Measurements from ENCODE around the gene NR2F6. TPM values are rescaled to one million over a fixed set of nuclear protein-coding genes. Genes with fewer than 3 reads are reported as not detected.

NR2F6 gene
- total RNA-seq, 1 donor from 2014 or later: 59.1 TPM

- no peaks in the 10 kb centered on the region for H3K9me3 Mint-ChIP-seq
- no peak overlapping the region for H3K27ac Mint-ChIP-seq
- H3K27me3 Mint-ChIP-seq (ENCODE audit: low read depth): no peaks in the 10 kb centered on the region
- DNase-seq (ENCODE audit: low spot score in 2 of 2, unreplicated experiment in 2 of 2): no peak
- H3K4me3 Mint-ChIP-seq: no peak overlapping the region
- TF ChIP-seq CTCF (IDR thresholded peaks at IDR 0.05; ENCODE audit: unreplicated experiment): no peak
- peaks cover 27% of the 10 kb centered on the region for H3K36me3 Mint-ChIP-seq
- peaks cover under 1% of the 10 kb centered on the region for H3K4me1 Mint-ChIP-seq
Observed at GRCh38 chr19:17209126-17210036, 36.3 kb downstream of the NR2F6 start.

- H3K4me3 Mint-ChIP-seq: no peak overlapping the region
- no peak overlapping the region for H3K27ac Mint-ChIP-seq
- no peaks in the 10 kb centered on the region for H3K4me1 Mint-ChIP-seq
- peaks cover 31% of the 10 kb centered on the region for H3K36me3 Mint-ChIP-seq
- TF ChIP-seq CTCF (IDR thresholded peaks at IDR 0.05; ENCODE audit: unreplicated experiment): no peak
- H3K9me3 Mint-ChIP-seq: no peaks in the 10 kb centered on the region
- no peak for DNase-seq (ENCODE audit: low spot score in 2 of 2, unreplicated experiment in 2 of 2)
- no peaks in the 10 kb centered on the region for H3K27me3 Mint-ChIP-seq (ENCODE audit: low read depth)
Observed at GRCh38 chr19:17206736-17207581, 38.8 kb downstream of the NR2F6 start.

- TF ChIP-seq CTCF (IDR thresholded peaks at IDR 0.05; ENCODE audit: unreplicated experiment): peak; percentile 33
- H3K4me3 Mint-ChIP-seq: no peak overlapping the region
- H3K4me1 Mint-ChIP-seq: no peaks in the 10 kb centered on the region
- H3K27ac Mint-ChIP-seq: no peak overlapping the region
- peaks cover 41% of the 10 kb centered on the region for H3K36me3 Mint-ChIP-seq
- no peaks in the 10 kb centered on the region for H3K27me3 Mint-ChIP-seq (ENCODE audit: low read depth)
- DNase-seq (ENCODE audit: low spot score in 2 of 2, unreplicated experiment in 2 of 2): no peak
- no peaks in the 10 kb centered on the region for H3K9me3 Mint-ChIP-seq
Observed at GRCh38 chr19:17205237-17206140, 40.2 kb downstream of the NR2F6 start.

GRCh38 chr19:17202713-17203112, 43.0 kb downstream of the NR2F6 start:
- TF ChIP-seq CTCF (IDR thresholded peaks at IDR 0.05; ENCODE audit: unreplicated experiment): no peak
- Mint-ChIP-seq H3K4me3 (no peak overlapping the region), H3K27ac (no peak overlapping the region), H3K36me3 (peaks cover 43% of the 10 kb centered on the region), H3K4me1 (no peaks in the 10 kb centered on the region), H3K9me3 (no peaks in the 10 kb centered on the region), H3K27me3 (ENCODE audit: low read depth) (no peaks in the 10 kb centered on the region)
- DNase-seq (ENCODE audit: low spot score in 2 of 2, unreplicated experiment in 2 of 2): no peak

- no peak for DNase-seq (ENCODE audit: low spot score in 2 of 2, unreplicated experiment in 2 of 2)
- Mint-ChIP-seq H3K9me3 (no peaks in the 10 kb centered on the region), H3K36me3 (peaks cover 48% of the 10 kb centered on the region), H3K27ac (no peak overlapping the region), H3K27me3 (ENCODE audit: low read depth) (no peaks in the 10 kb centered on the region), H3K4me1 (no peaks in the 10 kb centered on the region), H3K4me3 (no peak overlapping the region)
- no peak for TF ChIP-seq CTCF (IDR thresholded peaks at IDR 0.05; ENCODE audit: unreplicated experiment)
Observed at GRCh38 chr19:17202249-17202648, 43.5 kb downstream of the NR2F6 start.

Data from mesothelial cell of epicardium (in vitro differentiated cells).